Osteoblast (primary cell): ENCODE results near the gene TMEM237. TPM values are rescaled to one million over a fixed set of nuclear protein-coding genes. Genes with fewer than 3 reads are reported as not detected.
A peak's percentile ranks its signal among the peaks of the same experiment; 100 is the strongest.

Experiments
- DNase-seq: peaks from one replicate; pipeline ENCODE4 v3.0.0; 2011; ENCODE audit warnings: low spot score, mixed read lengths; ENCODE audit not compliant: insufficient read length; ENCODE audit errors: missing footprints
- H2AFZ ChIP-seq: 2 replicates; pipeline ENCODE4 v1.6.0; 2011; ENCODE audit warnings: mild to moderate bottlenecking, low read length
- H3K27ac ChIP-seq: 2 replicates; pipeline ENCODE4 v1.5.1; 2011; ENCODE audit warnings: mild to moderate bottlenecking, low read depth, low read length, moderate library complexity
- H3K27me3 ChIP-seq: 2 replicates; pipeline ENCODE4 v1.6.0; 2012; ENCODE audit warnings: mild to moderate bottlenecking, control low read depth, inconsistent platforms, low read length, moderate library complexity; ENCODE audit not compliant: insufficient read depth
- H3K36me3 ChIP-seq: 2 replicates; pipeline ENCODE4 v1.5.1; 2011; ENCODE audit warnings: mild to moderate bottlenecking, low read length, control low read depth, moderate library complexity; ENCODE audit not compliant: insufficient read depth
- H3K4me1 ChIP-seq: 2 replicates; pipeline ENCODE4 v1.5.1; 2011; ENCODE audit warnings: mild to moderate bottlenecking, low read length, control low read depth, moderate library complexity; ENCODE audit not compliant: insufficient read depth
- H3K4me2 ChIP-seq: 2 replicates; pipeline ENCODE4 v1.6.0; 2011; ENCODE audit warnings: mild to moderate bottlenecking, low read length; ENCODE audit not compliant: insufficient read depth
- H3K4me3 ChIP-seq: fragments of 200-600 bp; sonication (generic); 3 replicates; pipeline ENCODE4 v1.5.1; 2012; ENCODE audit warnings: mild to moderate bottlenecking, low read length, inconsistent platforms; ENCODE audit not compliant: insufficient read depth
- H3K79me2 ChIP-seq: 2 replicates; pipeline ENCODE4 v1.6.0; 2012; ENCODE audit warnings: mild to moderate bottlenecking, low read length, control low read depth, inconsistent platforms; ENCODE audit not compliant: insufficient read depth
- H3K9me3 ChIP-seq: 2 replicates; pipeline ENCODE4 v1.5.1; 2011; ENCODE audit warnings: low read depth, low read length, control low read depth
- H4K20me1 ChIP-seq: 2 replicates; pipeline ENCODE4 v1.6.0; 2012; ENCODE audit warnings: mild to moderate bottlenecking, low read length, control low read depth; ENCODE audit not compliant: insufficient read depth
- total RNA-seq: library from RNA; depleted of rRNA; stranded (reverse); fragments of >200 nt; gene quantifications from 2 replicates; pipeline ENCODE4 v1.2.3, GENCODE V29; 2012
- TF ChIP-seq, protein P1 (sequence below): IDR thresholded peaks from 2 replicates; pipeline ENCODE4 v1.5.1; 2011; ENCODE audit warnings: mild to moderate bottlenecking, low read depth, low read length, moderate library complexity; ENCODE audit errors: extremely low read depth

Gene TMEM237
- total RNA-seq, 1 donor, result 49.6 TPM

DNA sequence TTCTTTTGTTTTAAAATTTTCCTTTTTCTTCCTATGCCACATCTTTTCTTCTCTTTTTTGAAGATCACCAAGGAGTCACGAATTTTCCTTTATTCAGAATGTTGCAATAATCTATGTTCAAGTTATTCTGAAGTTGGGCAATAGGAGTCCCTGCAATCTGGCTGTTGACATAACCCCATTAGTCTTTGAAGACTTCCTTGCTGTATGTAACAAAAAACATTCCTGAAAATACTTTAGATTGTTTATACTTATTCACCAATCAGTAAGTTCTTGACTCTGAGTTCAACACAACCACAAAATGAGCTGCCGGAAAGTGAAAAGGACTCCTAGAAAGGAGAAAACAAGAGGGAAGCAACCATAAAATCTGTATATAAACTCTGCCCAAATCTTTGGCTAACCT, 62.8 kb downstream of the TMEM237 start:
- H3K79me2 ChIP-seq, result no peaks in the 10 kb centered on the region
- no peaks in the 10 kb centered on the region for H3K27me3 ChIP-seq
- DNase-seq, result no peak
- peak overlapping the region; percentile 57 for H3K27ac ChIP-seq
- H3K4me1 ChIP-seq, result peaks cover 14% of the 10 kb centered on the region
- H3K4me2 ChIP-seq, result peak overlapping the region; percentile 39
- no peak overlapping the region for H2AFZ ChIP-seq
- no peaks in the 10 kb centered on the region for H3K36me3 ChIP-seq
- TF ChIP-seq, protein P1, sequence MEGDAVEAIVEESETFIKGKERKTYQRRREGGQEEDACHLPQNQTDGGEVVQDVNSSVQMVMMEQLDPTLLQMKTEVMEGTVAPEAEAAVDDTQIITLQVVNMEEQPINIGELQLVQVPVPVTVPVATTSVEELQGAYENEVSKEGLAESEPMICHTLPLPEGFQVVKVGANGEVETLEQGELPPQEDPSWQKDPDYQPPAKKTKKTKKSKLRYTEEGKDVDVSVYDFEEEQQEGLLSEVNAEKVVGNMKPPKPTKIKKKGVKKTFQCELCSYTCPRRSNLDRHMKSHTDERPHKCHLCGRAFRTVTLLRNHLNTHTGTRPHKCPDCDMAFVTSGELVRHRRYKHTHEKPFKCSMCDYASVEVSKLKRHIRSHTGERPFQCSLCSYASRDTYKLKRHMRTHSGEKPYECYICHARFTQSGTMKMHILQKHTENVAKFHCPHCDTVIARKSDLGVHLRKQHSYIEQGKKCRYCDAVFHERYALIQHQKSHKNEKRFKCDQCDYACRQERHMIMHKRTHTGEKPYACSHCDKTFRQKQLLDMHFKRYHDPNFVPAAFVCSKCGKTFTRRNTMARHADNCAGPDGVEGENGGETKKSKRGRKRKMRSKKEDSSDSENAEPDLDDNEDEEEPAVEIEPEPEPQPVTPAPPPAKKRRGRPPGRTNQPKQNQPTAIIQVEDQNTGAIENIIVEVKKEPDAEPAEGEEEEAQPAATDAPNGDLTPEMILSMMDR, result no peak
- no peak overlapping the region for H3K4me3 ChIP-seq
- no peaks in the 10 kb centered on the region for H4K20me1 ChIP-seq
- H3K9me3 ChIP-seq, result no peaks in the 10 kb centered on the region

DNA sequence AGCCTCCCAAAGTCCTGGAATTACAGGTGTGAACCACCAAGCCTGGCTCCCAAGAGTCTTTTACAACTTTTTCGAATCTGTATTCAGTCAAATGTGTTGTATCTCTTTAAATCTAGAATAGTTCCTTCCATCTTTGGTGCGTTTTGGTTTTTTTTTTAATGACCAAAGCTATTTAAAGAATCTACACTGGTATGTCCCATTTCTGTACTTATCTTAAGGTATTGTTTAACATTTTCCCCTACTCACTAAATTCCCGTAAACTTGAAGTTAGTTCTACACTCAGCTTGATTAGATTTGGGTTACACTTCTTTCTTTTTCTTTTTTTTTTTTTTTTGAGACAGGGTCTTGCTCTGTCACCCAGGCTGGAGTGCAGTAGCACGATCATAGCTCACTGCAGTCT, 63.8 kb downstream of the TMEM237 start:
- Histone ChIP-seq H3K9me3 (no peaks in the 10 kb centered on the region), H4K20me1 (no peaks in the 10 kb centered on the region), H3K4me3 (no peak overlapping the region), H3K36me3 (no peaks in the 10 kb centered on the region), H2AFZ (no peak overlapping the region), H3K27me3 (no peaks in the 10 kb centered on the region), H3K4me2 (peak overlapping the region; percentile 39), H3K27ac (peak overlapping the region; percentile 57), H3K79me2 (no peaks in the 10 kb centered on the region), H3K4me1 (peaks cover 14% of the 10 kb centered on the region)
- DNase-seq, result no peak
- TF ChIP-seq, protein P1, result no peak

GRCh38 chr2:201575971-201576370, 67.3 kb downstream of the TMEM237 start:
- H2AFZ ChIP-seq, result no peak overlapping the region

DNA sequence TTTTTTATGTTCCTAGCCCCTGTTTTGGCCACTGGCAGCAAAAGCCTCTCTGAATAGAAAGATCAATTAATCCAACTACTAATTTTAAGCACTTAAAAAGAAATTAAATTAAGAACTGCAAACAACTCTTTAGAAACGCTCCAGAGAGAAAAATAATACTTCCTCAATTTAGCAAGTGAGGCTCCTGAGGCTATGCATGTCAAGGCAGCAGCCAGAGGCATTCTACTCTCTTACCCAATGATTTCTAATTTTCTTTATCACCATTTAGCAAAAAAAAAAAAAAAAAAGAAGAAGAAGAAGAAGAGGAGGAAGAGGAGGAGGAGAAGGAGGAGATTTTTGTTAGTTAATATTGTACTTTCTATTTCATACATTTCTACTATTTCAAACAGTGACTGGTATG, 68.5 kb downstream of the TMEM237 start:
- H3K4me2 ChIP-seq, result no peak overlapping the region
- no peak overlapping the region for H3K4me3 ChIP-seq
- no peak for DNase-seq
- H2AFZ ChIP-seq, result no peak overlapping the region
- no peaks in the 10 kb centered on the region for H3K9me3 ChIP-seq
- peaks cover 2% of the 10 kb centered on the region for H3K4me1 ChIP-seq
- H3K27ac ChIP-seq, result no peak overlapping the region
- no peaks in the 10 kb centered on the region for H3K27me3 ChIP-seq
- H3K79me2 ChIP-seq, result no peaks in the 10 kb centered on the region
- no peaks in the 10 kb centered on the region for H3K36me3 ChIP-seq
- TF ChIP-seq, protein P1, result no peak
- no peaks in the 10 kb centered on the region for H4K20me1 ChIP-seq

More at GRCh38 chr2:201575971-201576370, 67.3 kb downstream of the TMEM237 start:
- DNase-seq, result no peak
- H3K79me2 ChIP-seq, result no peaks in the 10 kb centered on the region
- H4K20me1 ChIP-seq, result no peaks in the 10 kb centered on the region
- no peak overlapping the region for H3K4me3 ChIP-seq
- H3K36me3 ChIP-seq, result no peaks in the 10 kb centered on the region
- TF ChIP-seq, protein P1, result no peak
- no peaks in the 10 kb centered on the region for H3K27me3 ChIP-seq
- H3K9me3 ChIP-seq, result no peaks in the 10 kb centered on the region
- no peak overlapping the region for H3K4me2 ChIP-seq
- H3K27ac ChIP-seq, result no peak overlapping the region
- peaks cover 12% of the 10 kb centered on the region for H3K4me1 ChIP-seq
